ENCODE data around the gene EQTN. TPM values are rescaled to one million over a fixed set of nuclear protein-coding genes. Genes with fewer than 3 reads are reported as not detected.

Gene EQTN
- total and polyA plus RNA-seq, 10 of the 15 experiments (the other 5 are each of a cell fraction or from before 2014, with no cell fraction given), result not detected

DNA sequence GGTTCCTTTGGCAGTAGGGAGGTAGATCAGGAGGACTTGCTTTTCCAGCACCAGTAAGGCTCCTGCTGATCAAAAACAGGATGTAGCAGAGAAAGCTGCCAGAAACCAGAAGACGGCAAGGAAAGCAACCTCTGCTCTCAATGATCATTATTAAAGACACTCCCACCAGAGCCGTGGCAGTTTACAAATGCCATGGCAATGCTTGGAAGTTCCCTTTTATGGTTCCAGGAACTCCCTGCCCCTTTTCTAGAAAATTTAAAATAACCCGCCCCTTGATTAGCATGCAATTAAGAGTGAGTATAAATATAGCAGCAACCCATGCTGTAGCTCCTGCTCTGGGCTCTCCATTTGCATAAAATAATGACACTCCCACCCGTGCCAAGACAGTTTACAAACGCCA, 16.1 kb downstream of the EQTN start:
- in situ Hi-C loops (cut with MboI) (no loop called here), intact Hi-C loops (cut with micrococcal nuclease; ENCODE audit: unreplicated experiment) (no loop called here)
- ChIA-PET RAD21 (ENCODE audit: unreplicated experiment) (no interaction called here), SMC1A (ENCODE audit: uncharacterized antibody, unreplicated experiment) (no interaction called here), POLR2A (no interaction called here), CTCF (no interaction called here)
- Histone ChIP-seq H3K4me2 (ENCODE audit: control insufficient read depth, insufficient read depth) (0 out of 2 replicates have a peak overlapping the region, but pooled peaks have one; percentile 13), H3K36me3 (ENCODE audit: control insufficient read depth in 2 of 2, insufficient read depth in 2 of 2, low read length in 1 of 2) (no peaks in the 10 kb centered on the region), H3K27ac (ENCODE audit: control insufficient read depth, insufficient read depth) (no peak overlapping the region), H3K27me3 (replicated peaks in 1 of 2; ENCODE audit: control insufficient read depth in 2 of 2, insufficient read depth in 2 of 2, low read length in 1 of 2) (no peaks in the 10 kb centered on the region; a peak in 1 of 4 replicates), H4K20me1 (ENCODE audit: control insufficient read depth, insufficient read depth) (no peaks in the 10 kb centered on the region), H3K4me3 (no peak overlapping the region), H2AFZ (ENCODE audit: control insufficient read depth, low read depth, low read length) (no peak overlapping the region), H3K4me1 (ENCODE audit: control insufficient read depth, insufficient read depth, low read length) (no peaks in the 10 kb centered on the region), H3K9ac (ENCODE audit: control insufficient read depth, insufficient read depth, low read length) (no peak overlapping the region), H3K79me2 (ENCODE audit: control insufficient read depth, insufficient read depth, low read length) (no peaks in the 10 kb centered on the region), H3K9me3 (replicated peaks; ENCODE audit: control insufficient read depth, insufficient read depth, low read length) (no peaks in the 10 kb centered on the region)
- TF ChIP-seq, protein P1, sequence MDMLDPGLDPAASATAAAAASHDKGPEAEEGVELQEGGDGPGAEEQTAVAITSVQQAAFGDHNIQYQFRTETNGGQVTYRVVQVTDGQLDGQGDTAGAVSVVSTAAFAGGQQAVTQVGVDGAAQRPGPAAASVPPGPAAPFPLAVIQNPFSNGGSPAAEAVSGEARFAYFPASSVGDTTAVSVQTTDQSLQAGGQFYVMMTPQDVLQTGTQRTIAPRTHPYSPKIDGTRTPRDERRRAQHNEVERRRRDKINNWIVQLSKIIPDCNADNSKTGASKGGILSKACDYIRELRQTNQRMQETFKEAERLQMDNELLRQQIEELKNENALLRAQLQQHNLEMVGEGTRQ (IDR thresholded peaks at IDR 0.05; ENCODE audit: borderline replicate concordance, low read depth, low read length), result no peak
- no peak for TF ChIP-seq BHLHE40 (IDR thresholded peaks at IDR 0.05; ENCODE audit: borderline replicate concordance in 1 of 2, low read depth in 2 of 2, low read length in 1 of 2)
- TF ChIP-seq POLR2AphosphoS5 (IDR thresholded peaks at IDR 0.05; ENCODE audit: low read length), result no peak
- TF ChIP-seq SMAD5 (IDR thresholded peaks at IDR 0.05; ENCODE audit: low read depth), result no peak
- no peak for TF ChIP-seq IKZF2 (IDR thresholded peaks at IDR 0.05)
- no peak for TF ChIP-seq SUPT20H (IDR thresholded peaks at IDR 0.05; ENCODE audit: borderline replicate concordance, control insufficient read depth, low read depth, low read length)
- TF ChIP-seq, protein P2, sequence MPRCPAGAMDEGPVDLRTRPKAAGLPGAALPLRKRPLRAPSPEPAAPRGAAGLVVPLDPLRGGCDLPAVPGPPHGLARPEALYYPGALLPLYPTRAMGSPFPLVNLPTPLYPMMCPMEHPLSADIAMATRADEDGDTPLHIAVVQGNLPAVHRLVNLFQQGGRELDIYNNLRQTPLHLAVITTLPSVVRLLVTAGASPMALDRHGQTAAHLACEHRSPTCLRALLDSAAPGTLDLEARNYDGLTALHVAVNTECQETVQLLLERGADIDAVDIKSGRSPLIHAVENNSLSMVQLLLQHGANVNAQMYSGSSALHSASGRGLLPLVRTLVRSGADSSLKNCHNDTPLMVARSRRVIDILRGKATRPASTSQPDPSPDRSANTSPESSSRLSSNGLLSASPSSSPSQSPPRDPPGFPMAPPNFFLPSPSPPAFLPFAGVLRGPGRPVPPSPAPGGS (IDR thresholded peaks at IDR 0.05; ENCODE audit: borderline replicate concordance, insufficient read depth, low read depth, low read length, poor library complexity, severe bottlenecking), result no peak
- TF ChIP-seq MYC (IDR thresholded peaks at IDR 0.05; ENCODE audit: insufficient read depth, insufficient read length, insufficient replicate concordance, low read length, severe bottlenecking), result no peak
- no peak for TF ChIP-seq HCFC1 (IDR thresholded peaks at IDR 0.05; ENCODE audit: low read length)
- TF ChIP-seq, protein P3, sequence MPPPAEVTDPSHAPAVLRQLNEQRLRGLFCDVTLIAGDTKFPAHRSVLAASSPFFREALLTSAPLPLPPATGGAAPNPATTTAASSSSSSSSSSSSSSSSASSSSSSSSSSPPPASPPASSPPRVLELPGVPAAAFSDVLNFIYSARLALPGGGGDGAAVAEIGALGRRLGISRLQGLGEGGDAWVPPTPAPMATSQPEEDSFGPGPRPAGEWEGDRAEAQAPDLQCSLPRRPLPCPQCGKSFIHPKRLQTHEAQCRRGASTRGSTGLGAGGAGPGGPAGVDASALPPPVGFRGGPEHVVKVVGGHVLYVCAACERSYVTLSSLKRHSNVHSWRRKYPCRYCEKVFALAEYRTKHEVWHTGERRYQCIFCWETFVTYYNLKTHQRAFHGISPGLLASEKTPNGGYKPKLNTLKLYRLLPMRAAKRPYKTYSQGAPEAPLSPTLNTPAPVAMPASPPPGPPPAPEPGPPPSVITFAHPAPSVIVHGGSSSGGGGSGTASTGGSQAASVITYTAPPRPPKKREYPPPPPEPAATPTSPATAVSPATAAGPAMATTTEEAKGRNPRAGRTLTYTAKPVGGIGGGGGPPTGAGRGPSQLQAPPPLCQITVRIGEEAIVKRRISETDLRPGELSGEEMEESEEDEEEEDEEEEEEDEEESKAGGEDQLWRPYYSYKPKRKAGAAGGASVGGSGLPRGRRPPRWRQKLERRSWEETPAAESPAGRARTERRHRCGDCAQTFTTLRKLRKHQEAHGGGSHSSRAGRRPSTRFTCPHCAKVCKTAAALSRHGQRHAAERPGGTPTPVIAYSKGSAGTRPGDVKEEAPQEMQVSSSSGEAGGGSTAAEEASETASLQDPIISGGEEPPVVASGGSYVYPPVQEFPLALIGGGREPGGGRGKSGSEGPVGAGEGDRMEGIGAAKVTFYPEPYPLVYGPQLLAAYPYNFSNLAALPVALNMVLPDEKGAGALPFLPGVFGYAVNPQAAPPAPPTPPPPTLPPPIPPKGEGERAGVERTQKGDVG (CRISPR knock-in tag; IDR thresholded peaks at IDR 0.05), result no peak
- TF ChIP-seq BACH1 (IDR thresholded peaks at IDR 0.05; ENCODE audit: borderline replicate concordance), result no peak
- no peak for TF ChIP-seq ASH2L (IDR thresholded peaks at IDR 0.05; ENCODE audit: borderline replicate concordance, low read depth)
- TF ChIP-seq ZNF384 (IDR thresholded peaks at IDR 0.05; ENCODE audit: borderline replicate concordance, low read depth, low read length), result no peak
- DNase-seq (ENCODE audit: low read depth, low spot score) (no peak), FAIRE-seq (no peak), ATAC-seq (peak; percentile 31)
- no TSS peak for BruUV-seq (replicated peaks)
- 0% methylated on average over 5 of the region's 5 CpGs for WGBS (ENCODE audit: insufficient coverage, insufficient replicate concordance, low lambda C conversion rate, missing lambda C conversion rate)
